Dendritic cell treated with granulocyte-macrophage colony-stimulating factor and Interleukin-4, amounts not matched to agents 40 ng/mL and 50 ng/mL, for 4 days (primary cell): Measurements from ENCODE around the gene BTBD1.
"Not testable (repeated sequence)": the region's sequence is repeated elsewhere in the genome, so short reads cannot be mapped to it uniquely, and the experiment has no call there.

ENCODE experiments used
- H3K27ac Mint-ChIP-seq: one replicate; pipeline ENCODE4 v1.8.0; 2022; ENCODE audit warnings: mild to moderate bottlenecking, mixed read lengths
- H3K27me3 Mint-ChIP-seq: one replicate; pipeline ENCODE4 v1.8.0; 2022; ENCODE audit warnings: mild to moderate bottlenecking, mixed read lengths
- H3K36me3 Mint-ChIP-seq: one replicate; pipeline ENCODE4 v1.8.0; 2022; ENCODE audit warnings: low read depth, mixed read lengths
- H3K4me1 Mint-ChIP-seq: one replicate; pipeline ENCODE4 v1.8.0; 2022; ENCODE audit warnings: low read depth, mixed read lengths
- H3K4me3 Mint-ChIP-seq: one replicate; pipeline ENCODE4 v1.8.0; 2022; ENCODE audit warnings: mild to moderate bottlenecking, moderate library complexity, mixed read lengths
- H3K9me3 Mint-ChIP-seq: one replicate; pipeline ENCODE4 v1.8.0; 2022; ENCODE audit warnings: mixed read lengths
- intact Hi-C: fragments of 100-400 bp; cut with micrococcal nuclease; formaldehyde crosslinking; loops from one replicate; pipeline ENCODE4 v1.15.0; 2022

BTBD1 gene

DNA sequence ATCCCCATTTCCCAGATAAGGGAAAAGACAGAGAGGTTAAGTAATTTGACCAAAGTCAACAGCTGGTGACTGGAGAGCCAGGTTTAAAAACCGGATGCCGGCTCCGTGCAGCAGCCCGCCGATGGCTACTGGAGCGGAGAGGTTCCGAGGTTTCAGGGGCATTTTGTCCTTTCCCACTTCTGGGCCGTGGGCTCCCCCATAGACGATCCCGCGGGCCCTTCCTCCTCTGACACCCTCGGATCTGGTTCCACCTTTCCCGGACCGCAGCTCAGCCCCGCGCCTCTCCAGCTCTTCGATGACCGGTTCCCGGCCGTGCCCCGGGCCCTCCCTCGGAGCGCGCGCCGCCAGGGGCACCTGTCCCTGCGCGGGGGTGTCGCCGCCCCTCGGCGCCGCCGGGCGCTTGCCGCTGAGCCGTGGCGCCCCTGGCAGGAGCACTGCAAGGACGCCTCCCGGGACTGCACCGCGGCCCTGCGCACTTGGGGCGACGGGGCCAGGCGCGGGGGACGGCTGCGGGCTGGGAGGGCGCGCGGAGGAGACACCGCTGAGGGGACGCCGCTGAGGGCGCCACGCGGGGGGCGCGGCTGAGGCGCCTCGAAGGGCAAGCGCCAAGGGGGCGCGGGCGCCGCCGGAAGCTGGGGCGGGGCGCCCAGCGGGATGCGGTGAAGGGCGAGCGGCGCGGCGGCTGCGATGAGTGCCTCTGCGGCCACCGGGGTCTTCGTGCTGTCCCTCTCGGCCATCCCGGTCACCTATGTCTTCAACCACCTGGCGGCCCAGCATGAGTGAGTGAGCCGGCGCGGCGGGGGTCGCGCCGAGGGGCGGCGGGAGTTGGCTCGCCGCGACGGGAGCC lies 40.2 kb upstream of the BTBD1 start, which contains the start of gene TM6SF1:
TSS of gene TM6SF1 (plus strand) at position 652 of the 847 bp plus-strand sequence. CDS start at position 688, 36 bp downstream.
- intact Hi-C loops = loop anchor here (5.0 kb wide), 1 partner anchor 95 kb away; the partner anchor contains the start of gene C15orf40
- peak within 1 kb of the TSS; percentile 96 for H3K27ac Mint-ChIP-seq

DNA sequence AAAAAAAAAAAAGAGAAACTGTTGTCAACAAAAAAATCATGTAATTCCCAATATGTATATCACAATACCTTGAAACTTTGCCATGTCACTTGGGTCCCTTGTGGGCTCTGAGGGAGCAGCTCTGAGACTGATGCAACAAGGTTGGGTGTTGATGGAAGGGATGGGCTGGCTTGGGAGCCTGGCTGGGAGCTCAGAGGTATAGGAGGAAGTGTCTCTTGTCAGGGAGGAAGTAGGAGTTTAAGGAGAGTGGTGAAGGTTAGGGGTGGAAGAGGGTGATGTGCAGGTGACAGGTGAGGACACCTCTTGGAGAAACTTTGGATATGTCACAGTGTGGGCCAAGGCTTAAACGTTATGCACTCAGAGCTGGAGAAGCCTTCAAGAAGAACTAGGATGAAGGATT lies 38.4 kb upstream of the BTBD1 start:
- Mint-ChIP-seq H3K4me1 (peaks cover 66% of the 10 kb centered on the region), H3K27ac (no peak overlapping the region), H3K36me3 (peaks cover 4% of the 10 kb centered on the region), H3K9me3 (no peaks in the 10 kb centered on the region), H3K4me3 (no peak overlapping the region), H3K27me3 (peaks cover 15% of the 10 kb centered on the region)
- intact Hi-C loops = loop anchor here (5.0 kb wide), 1 partner anchor 93 kb away; the partner anchor contains the start of gene C15orf40

More for the DNA sequence above, 40.2 kb upstream of the BTBD1 start, which contains the start of gene TM6SF1:
- Mint-ChIP-seq H3K4me3 (peak within 1 kb of the TSS; percentile 91), H3K36me3 (peaks cover 17% of the 10 kb centered on the region), H3K9me3 (peaks cover 9% of the 10 kb centered on the region), H3K27me3 (peaks cover 11% of the 10 kb centered on the region), H3K4me1 (peaks cover 62% of the 10 kb centered on the region)

DNA sequence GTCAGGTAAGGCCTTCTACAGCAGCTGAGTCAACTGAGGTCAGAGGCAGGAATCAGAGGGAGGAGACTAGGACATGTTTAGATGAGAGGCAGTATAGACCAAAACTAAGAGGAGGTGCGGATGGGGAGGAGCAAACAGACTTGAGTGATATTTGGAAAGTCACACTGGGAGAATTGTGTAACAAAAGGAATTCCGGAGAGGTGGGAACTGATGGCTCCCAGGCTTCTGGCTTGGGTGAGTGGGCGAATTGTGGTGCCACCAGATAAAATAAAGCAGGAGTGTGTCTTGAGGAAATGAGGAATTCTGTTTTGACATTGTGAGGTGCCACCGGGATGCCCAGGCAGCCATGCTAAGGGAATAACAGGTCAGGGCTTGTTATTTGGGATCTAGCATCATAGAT lies 37.1 kb upstream of the BTBD1 start:
- Mint-ChIP-seq H3K27ac (peak overlapping the region; percentile 11), H3K4me3 (no peak overlapping the region), H3K9me3 (no peaks in the 10 kb centered on the region), H3K4me1 (peaks cover 66% of the 10 kb centered on the region), H3K27me3 (peaks cover 15% of the 10 kb centered on the region), H3K36me3 (no peaks in the 10 kb centered on the region)
- intact Hi-C loops = no loop called here

DNA sequence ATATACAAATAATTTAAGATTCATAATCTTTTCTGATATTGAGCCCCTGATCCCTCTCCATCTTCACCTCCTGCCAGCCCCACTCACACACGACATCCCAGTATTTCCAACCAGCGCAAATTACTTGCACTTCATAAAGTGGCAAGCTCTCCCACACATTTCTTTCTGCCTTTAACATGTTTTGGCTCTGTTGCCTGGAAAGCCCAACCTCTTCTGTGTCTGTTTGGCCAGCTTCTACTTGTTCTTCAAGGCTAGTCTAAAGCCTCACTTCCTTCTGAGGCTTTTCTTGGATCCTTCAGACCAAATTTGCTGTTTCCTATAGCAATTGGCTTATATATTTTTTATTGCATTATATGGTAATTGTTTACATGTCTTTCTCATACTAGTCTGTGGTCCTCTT lies 35.3 kb upstream of the BTBD1 start:
- Mint-ChIP-seq H3K27ac (peak overlapping the region; percentile 73), H3K27me3 (peaks cover 15% of the 10 kb centered on the region), H3K4me3 (no peak overlapping the region), H3K36me3 (no peaks in the 10 kb centered on the region), H3K4me1 (peaks cover 61% of the 10 kb centered on the region), H3K9me3 (no peaks in the 10 kb centered on the region)
- intact Hi-C loops = no loop called here

DNA sequence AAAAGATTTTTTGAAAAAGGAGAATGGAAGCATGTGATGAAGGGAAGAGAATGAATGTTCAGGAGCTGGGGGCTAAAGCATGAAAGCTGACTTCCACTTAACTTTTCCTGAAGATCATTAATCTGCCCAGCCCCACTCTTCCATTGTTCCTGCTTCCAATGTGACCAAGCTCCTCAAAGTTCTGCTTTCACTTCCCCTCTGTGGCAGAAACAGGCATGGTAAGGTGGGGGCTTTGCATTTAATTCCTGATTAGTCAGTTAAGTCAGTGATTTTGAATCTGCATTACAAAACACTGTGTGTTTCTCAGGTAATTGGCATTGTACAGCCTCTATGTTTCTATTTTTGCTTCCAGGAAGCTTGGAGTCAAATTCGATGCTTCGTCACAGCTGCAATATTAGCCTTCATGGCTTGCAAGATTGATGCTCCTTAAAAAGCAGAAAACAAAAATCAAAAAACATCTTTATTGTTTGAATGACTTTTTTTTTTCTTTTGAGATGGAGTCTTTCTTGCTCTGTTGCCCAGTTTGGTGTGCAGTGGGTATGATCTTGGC lies 33.1 kb upstream of the BTBD1 start:
- Mint-ChIP-seq H3K27ac (peak overlapping the region; percentile 73), H3K36me3 (no peaks in the 10 kb centered on the region), H3K27me3 (peaks cover 15% of the 10 kb centered on the region), H3K4me3 (no peak overlapping the region), H3K9me3 (no peaks in the 10 kb centered on the region), H3K4me1 (peaks cover 47% of the 10 kb centered on the region)
- intact Hi-C loops = loop anchor here (1.0 kb wide), 1 partner anchor 8 kb away; no protein-coding TSS in a partner anchor

DNA sequence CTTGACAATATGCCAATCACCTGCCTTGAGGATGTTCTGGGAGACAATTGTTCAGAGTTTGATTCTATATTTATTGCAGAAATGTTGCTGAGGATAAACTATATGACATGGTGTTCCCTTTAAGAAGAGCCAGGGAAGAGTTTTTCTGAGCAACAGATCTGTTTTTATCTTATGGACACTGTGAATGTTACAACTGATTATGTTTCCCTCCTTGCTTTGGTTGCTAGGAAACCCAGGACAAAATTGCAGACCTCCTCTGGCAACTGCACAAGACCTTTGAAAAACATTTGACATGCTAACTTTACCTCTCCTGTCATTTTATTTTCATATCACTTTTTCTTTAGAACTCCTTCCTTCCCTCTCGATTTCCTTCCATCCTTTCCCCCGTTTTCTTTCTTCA lies 32.2 kb upstream of the BTBD1 start:
- Mint-ChIP-seq H3K36me3 (no peaks in the 10 kb centered on the region), H3K9me3 (no peaks in the 10 kb centered on the region), H3K4me1 (peaks cover 45% of the 10 kb centered on the region), H3K27ac (peak overlapping the region; percentile 73), H3K4me3 (no peak overlapping the region), H3K27me3 (peaks cover 14% of the 10 kb centered on the region)
- intact Hi-C loops = no loop called here

DNA sequence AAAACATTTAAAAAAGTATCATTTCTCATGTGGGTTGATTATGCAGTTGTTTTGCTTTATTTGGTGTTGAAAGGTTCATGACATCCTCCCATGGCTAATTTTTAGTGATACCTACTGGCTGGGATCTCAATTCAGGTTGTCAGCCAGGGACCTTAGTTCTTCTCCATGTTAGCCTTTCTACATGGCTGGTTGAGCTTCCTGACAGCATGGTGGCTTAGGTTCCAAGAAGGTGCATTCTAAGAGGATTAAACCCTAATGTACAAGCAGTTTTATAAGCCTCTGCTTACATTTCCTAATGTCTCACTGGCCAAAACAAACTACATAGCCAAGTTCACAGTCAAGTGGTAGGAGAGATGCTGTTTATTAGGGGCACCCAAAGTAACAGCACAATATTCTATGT lies 31.0 kb upstream of the BTBD1 start:
- Mint-ChIP-seq H3K4me3 (no peak overlapping the region), H3K4me1 (peaks cover 52% of the 10 kb centered on the region), H3K36me3 (no peaks in the 10 kb centered on the region), H3K9me3 (no peaks in the 10 kb centered on the region), H3K27me3 (peaks cover 10% of the 10 kb centered on the region), H3K27ac (no peak overlapping the region)
- intact Hi-C loops = no loop called here

DNA sequence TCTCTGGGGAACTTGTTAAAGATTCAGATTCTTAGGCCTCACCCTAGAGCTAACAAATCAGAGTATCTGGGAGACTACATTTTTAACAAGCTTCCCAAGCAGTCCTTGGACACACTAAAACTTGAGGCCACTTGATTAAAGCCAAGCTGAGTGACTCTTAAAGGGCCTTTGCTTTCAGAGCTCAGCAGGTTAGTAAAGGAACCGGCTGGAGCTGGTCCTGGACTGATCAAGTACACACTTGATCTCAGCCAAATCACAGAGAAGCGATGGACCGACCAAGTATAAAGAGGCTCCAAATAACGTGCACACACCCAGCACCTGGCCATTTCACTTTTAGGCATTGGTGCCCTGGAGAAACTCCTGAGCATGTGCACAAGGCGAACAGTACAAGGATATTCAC lies 27.5 kb upstream of the BTBD1 start:
- H3K4me1 Mint-ChIP-seq = peaks cover 40% of the 10 kb centered on the region
- intact Hi-C loops = no loop called here
- no peaks in the 10 kb centered on the region for H3K9me3 Mint-ChIP-seq
- H3K36me3 Mint-ChIP-seq = no peaks in the 10 kb centered on the region
- H3K4me3 Mint-ChIP-seq = no peak overlapping the region
- H3K27me3 Mint-ChIP-seq = peaks cover 5% of the 10 kb centered on the region
- H3K27ac Mint-ChIP-seq = no peak overlapping the region

DNA sequence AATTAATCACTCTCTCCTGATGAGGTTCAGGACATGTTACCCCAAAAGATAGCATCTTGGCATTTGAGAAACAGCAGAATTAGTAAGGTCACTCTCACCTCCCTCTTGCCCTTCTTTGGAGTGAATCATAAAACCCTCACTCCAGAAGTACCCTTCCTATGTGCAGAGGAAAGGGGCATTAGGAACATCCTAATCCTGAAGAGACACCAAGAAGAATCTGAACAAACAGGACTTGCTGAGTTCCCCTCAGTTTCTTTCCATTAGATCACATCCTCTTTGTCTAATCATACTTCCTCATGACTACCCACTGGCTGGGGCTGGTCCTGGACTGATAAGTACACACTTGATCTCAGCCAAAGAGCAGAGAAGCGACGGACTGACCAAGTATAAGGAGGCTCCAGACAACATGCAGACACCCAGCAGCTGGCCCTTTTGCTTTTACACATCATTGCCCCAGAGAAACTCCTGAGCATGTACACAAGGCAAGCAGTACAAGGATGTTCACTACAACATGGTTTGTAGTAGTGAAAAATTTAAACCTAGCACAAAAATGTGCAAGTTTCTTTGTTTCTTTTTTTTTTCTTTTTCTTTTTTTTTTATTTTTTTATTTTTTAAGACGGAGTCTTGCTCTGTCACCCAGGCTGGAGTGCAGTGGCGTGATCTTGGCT lies 25.4 kb upstream of the BTBD1 start:
- Mint-ChIP-seq H3K27me3 (peaks cover 9% of the 10 kb centered on the region), H3K4me1 (peaks cover 39% of the 10 kb centered on the region), H3K36me3 (no peaks in the 10 kb centered on the region), H3K27ac (peak overlapping the region; percentile 91), H3K4me3 (peak overlapping the region; percentile 48), H3K9me3 (no peaks in the 10 kb centered on the region)
- intact Hi-C loops = loop anchor here (1.0 kb wide), 1 partner anchor 25 kb away; the partner anchor contains the start of gene BTBD1

DNA sequence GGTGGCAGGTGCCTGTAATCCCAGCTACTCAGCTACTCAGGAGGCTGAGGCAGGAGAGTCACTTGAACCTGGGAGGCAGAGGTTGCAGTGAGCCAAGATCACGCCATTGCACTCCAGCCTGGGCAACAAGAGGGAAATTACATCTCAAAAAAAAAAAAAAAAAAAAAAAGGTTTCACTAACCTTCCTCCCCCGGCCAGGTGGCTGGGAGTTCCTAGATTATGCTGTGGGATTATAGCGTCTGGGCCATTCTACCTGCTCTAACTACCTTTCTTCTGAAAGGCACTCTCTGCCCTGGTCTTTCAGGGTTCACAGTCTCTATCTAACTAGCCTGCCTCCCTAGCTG lies 24.9 kb upstream of the BTBD1 start:
- Mint-ChIP-seq H3K27ac (peak overlapping the region; percentile 91), H3K4me3 (peak overlapping the region; percentile 48), H3K4me1 (peaks cover 39% of the 10 kb centered on the region)
- H3K27me3 Mint-ChIP-seq, H3K9me3 Mint-ChIP-seq, H3K36me3 Mint-ChIP-seq: not testable (repeated sequence)
- intact Hi-C loops = loop anchor here (1.0 kb wide), 1 partner anchor 25 kb away; the partner anchor contains the start of gene BTBD1

DNA sequence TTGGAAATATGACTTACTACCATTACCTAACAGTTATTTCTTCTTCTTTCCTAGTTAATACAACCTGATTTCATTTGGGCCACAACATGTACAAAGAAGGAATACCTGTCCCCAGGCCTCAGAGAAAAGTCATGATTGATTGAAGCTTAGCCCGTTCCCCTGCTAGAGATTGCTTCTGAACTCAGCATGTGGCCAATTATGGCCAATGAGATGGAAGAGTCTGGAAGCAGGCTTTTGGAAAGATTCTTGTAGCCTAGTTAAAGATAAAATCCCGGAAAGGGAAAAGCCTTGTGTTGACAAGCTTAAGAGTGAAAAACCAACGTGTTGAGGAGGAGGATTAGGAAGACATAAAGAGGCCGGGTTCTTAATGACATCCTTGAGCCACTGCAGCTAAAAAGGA lies 23.4 kb upstream of the BTBD1 start:
- H3K27me3 Mint-ChIP-seq = peaks cover 4% of the 10 kb centered on the region
- no peak overlapping the region for H3K27ac Mint-ChIP-seq
- intact Hi-C loops = no loop called here
- H3K4me1 Mint-ChIP-seq = peaks cover 39% of the 10 kb centered on the region
- no peaks in the 10 kb centered on the region for H3K9me3 Mint-ChIP-seq
- no peak overlapping the region for H3K4me3 Mint-ChIP-seq
- no peaks in the 10 kb centered on the region for H3K36me3 Mint-ChIP-seq

DNA sequence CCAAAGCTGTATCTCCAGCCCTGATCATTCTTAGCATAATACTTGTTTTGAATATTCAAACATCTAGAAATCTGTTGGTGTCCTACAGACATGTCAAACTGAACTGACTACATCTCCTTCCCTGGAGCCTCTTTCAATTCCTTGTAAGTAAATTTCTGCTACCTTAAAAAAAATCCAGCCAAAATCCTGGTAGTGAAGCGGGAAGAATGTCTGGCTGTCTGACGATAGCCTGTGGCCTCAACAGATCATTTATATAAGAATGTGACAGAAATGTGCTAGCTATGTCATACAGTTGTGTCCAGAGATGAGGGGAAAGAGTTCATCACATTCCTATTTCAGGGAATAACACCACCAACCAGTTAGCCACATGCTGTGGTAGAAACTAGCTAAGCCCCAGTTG lies 21.8 kb upstream of the BTBD1 start:
- Mint-ChIP-seq H3K9me3 (no peaks in the 10 kb centered on the region), H3K4me1 (peaks cover 34% of the 10 kb centered on the region), H3K36me3 (no peaks in the 10 kb centered on the region), H3K27me3 (peaks cover 4% of the 10 kb centered on the region), H3K4me3 (no peak overlapping the region), H3K27ac (no peak overlapping the region)
- intact Hi-C loops = no loop called here

DNA sequence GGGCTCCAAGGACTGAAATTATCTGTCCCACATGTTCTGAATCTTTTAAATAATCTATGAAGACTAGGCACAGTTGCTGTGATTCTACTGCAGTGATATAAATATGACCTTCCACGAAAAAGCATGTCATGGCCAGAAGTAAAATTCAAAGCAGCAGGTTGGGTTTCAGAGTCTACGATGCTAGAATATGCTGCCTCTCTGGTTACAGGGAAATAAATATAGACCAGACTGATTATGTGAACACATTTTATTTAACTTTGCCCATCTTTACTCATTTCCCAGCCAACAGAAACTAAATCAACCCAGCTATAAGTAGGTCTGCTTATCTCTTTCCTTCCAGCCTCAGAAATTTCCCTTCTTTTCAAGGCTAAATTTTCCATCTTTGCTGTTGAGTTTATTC lies 20.5 kb upstream of the BTBD1 start:
- Mint-ChIP-seq H3K27me3 (peaks cover 5% of the 10 kb centered on the region), H3K4me3 (no peak overlapping the region), H3K27ac (no peak overlapping the region), H3K36me3 (no peaks in the 10 kb centered on the region), H3K9me3 (no peaks in the 10 kb centered on the region), H3K4me1 (peaks cover 22% of the 10 kb centered on the region)
- intact Hi-C loops = no loop called here
